ENCODE data around the gene AARS2. TPM values are rescaled to one million over a fixed set of nuclear protein-coding genes. Genes with fewer than 3 reads are reported as not detected.
"Not testable (repeated sequence)": the region's sequence is repeated elsewhere in the genome, so short reads cannot be mapped to it uniquely, and the experiment has no call there.

AARS2 gene
- total RNA-seq (2014; rRNA removed; shearing (Covaris generic)), result 33.8 and 41.5 TPM in 2 replicates

DNA sequence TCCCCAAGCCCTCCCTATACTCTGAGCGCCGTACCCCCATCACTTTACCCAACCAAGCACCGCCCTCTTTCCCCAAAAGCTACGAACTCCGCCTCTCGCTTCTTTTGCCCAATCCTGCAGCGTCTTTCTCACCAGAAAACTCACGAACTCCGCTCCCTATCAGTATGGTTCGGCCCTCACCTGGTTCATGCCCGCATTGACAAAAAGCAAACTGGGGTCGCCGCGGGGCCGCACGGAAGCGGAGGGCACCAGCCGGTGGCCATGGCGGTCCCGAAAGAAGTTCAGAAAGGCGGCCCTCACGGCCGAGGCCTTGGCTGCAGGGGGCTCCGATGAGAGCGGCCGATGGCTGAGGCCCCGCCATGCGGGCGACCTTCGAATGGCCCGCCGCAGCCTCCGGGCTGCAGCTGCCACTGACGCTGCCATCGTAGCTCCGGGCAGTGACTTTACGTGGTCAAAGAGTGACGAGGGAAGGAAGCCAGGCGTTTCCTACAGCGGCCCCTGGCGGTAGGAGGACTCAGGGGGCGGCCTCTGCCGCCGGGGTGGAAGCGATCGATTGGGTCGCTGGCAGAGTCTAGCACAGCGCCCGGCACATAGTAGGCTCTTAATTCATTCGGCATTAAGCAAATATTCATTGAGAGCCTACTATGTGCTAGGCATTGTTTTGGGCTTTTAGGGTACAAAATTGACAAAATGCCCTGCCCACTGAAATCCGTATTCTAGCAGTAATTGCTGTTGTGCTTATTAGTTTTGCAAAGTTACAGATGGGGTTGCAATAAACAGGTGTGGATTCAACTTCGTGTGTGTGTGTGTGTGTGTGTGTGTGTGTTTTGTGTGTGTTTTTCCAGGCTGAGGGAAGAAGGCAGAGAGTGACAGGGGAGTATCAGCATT, at the start of gene AARS2:
Gene AARS2 (minus strand): TSS at position 447 of the 888 bp plus-strand sequence. CDS start 24 bp downstream, at position 423.
- peak; percentile 87 for DNase-seq (ENCODE audit: low spot score)
- in situ Hi-C loops (cut with HindIII; ENCODE audit: low sequenced_read_pairs), result no loop called here

DNA sequence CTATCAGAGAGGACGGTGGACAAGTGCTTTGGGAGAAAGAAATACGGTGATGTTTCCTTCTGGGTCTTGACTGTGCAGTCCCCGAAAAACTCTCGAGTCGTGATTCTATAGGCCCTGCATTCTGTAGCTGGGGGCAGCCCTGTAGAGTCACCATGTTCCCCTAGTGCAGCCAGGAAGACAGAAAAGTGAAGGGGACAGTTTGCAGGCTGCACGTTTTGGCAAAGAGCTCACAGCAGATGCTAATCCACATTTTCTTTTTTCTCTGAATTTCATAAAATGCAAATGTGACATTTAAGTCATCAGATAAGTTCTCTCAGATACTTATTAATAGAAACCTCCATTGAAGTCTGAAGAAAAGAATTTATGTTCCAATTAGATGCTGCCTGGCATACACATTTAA, 48.8 kb upstream of the AARS2 start:
- in situ Hi-C loops (cut with HindIII; ENCODE audit: low sequenced_read_pairs), result no loop called here

DNA sequence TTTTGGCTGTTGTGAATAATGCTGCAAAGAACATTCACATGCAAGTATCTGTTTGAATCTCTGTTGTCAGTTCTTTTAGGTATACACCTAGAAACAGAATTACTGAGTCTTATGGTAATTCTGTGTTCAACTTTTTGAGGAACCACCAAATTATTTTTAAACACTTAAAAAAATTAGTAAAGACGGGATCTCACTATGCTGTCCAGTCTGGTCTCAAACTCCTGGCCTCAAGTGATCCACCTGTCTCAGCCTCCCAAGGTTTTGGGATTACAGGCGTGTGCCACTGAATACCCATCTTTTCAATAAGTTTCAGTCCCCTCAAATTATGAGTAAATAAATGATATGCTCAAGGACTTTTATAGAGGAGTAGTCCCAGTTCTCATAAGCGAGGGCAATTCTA, 46.8 kb upstream of the AARS2 start:
- in situ Hi-C loops (cut with HindIII; ENCODE audit: low sequenced_read_pairs), result no loop called here
- no peak for DNase-seq (ENCODE audit: low spot score)

More for the DNA sequence above, 48.8 kb upstream of the AARS2 start:
- DNase-seq (ENCODE audit: low spot score), result no peak

DNA sequence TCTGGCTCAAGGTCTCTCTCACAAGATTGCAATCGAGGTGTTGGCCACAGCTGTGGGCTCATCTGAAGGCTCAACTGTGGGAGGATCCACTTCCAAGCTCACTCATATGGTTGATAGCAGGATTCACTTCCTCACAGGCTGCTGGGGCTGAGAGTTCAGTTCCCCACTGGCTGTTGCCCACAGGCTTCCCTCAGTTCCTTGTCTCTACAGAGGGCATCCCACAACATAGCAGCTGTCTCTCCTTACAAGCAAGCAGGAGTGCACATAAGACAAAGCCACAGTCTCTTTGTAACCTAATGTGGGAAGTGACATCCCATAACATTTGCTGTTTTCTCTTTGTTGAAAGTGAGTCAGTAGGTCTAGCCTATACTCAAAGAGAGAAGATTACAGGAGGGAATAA, 43.3 kb upstream of the AARS2 start:
- in situ Hi-C loops (cut with HindIII; ENCODE audit: low sequenced_read_pairs), result no loop called here
- no peak for DNase-seq (ENCODE audit: low spot score)

DNA sequence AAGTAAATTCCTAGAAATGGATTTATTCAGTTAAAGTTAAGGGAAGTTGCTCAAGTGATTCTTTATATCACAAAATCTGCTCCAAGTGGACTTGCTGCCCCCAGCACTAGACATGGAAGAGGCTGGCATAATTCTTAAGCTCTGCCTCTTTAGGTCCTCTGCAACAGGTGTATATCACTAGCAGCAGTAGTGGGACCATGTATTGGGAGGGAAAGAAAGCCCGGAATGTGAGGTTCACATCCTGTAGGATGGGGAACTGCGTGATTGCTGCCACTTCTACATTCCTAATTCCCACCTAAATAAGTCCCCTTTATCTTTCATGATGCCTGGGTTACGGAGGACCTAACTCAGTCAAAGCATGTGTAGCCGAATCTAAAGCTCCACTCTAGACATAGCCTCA, 42.5 kb upstream of the AARS2 start:
- in situ Hi-C loops (cut with HindIII; ENCODE audit: low sequenced_read_pairs), result no loop called here
- DNase-seq (ENCODE audit: low spot score), result no peak

DNA sequence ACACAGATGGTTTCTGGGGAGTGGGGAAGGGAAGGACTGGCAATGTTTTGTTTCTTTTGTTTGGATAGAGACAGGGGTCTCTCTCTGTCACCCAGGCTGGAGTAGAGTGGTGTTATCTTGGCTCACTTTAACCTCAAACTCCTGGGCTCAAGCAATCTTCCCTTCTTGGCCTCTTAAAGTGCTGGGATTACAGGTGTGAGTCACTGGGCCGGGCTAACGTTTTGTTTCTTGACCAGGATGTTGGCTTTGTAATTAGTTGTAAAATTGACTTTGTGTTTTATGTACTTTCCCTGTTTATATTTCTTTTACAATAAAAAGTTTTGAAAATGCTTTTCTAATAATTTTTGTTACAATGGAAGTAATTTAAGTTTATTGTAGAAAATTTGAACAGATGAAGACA, 40.2 kb upstream of the AARS2 start:
- DNase-seq (ENCODE audit: low spot score), result no peak
- in situ Hi-C loops (cut with HindIII; ENCODE audit: low sequenced_read_pairs), result no loop called here

DNA sequence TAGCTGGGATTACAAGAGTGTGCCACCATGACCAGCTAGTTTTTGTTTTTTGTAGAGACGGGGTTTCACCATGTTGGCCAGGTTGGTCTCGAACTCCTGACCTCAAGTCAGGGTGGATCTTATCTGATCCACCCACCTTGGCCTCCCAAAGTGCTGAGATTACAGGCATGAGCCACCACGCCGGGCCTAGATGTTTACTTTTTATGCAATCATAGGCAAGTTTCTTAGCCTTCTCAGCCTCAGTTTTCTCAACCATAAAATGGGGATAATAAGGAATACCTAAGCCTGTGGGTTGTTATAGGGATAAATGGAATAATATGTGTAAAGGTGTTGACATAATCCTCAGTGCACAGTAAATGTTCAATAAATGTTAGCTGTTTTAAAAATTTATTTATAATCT, 39.1 kb upstream of the AARS2 start:
- in situ Hi-C loops (cut with HindIII; ENCODE audit: low sequenced_read_pairs), result no loop called here
- DNase-seq (ENCODE audit: low spot score), result no peak

DNA sequence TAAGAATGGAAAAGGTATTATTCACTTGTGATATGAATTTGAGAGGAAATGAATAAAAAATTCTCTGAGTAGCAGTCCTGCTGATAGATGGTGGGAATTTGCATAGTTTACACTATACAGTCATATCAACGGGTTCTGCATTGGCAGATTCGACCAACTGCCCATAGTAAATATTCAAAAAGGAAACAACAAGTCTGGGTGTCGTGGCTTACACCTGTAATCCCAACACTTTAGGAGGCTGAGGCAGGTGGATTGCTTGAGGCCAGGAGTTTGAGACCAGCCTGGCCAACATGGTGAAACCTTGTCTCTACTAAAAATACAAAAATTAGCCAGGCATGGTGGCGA, 37.5 kb upstream of the AARS2 start:
- DNase-seq (ENCODE audit: low spot score); in situ Hi-C loops (cut with HindIII; ENCODE audit: low sequenced_read_pairs): not testable (repeated sequence)

DNA sequence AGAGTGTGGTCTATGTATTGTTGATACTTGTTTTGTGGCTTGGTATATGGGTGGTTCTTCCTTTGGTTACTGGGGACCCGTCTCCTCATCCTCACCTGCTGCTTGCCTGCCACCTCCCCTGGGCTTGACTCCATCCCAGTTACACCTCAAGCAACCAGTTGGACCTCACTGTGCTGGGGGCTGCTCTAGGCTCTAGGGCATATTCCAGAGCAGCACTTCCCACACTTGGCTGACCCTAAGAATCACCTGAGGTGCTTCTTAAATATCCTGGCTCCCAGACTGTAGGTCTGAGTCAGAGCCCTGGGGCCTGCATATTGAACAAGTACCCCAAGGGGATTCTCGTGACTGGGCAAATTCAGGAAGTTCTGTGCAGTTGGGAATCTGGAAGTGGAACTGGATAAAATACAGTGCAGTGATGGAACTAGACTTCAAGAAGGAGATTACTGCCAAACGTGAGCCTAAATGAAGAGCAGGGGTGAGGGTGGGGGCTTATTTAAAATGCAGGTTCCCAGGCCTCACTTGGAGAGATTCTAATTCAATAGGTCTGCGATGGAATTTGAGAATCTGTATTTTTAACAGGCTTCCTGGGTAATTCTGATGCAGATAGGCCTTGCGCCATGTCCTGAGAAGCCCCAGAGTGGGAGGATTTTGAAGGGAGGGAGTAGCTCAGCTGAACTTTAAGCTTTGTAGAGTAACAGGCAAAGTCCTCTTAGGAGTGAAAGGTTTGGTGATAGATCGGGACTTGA, 36.9 kb upstream of the AARS2 start:
- in situ Hi-C loops (cut with HindIII; ENCODE audit: low sequenced_read_pairs), result no loop called here
- DNase-seq (ENCODE audit: low spot score), result no peak

DNA sequence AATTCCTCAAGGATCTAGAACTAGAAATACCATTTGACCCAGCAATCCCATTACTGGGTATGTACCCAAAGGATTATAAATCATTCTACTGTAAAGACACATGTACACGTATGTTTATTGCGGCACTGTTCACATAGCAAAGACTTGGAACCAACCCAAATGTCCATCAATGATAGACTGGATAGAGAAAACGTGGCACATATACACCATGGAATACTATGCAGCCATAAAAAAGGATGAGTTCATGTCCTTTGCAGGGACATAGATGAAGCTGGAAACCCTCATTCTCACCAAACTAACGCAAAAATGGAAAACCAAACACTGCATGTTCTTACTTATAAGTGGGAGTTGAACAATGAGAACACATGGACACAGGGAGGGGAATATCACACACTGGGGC, 33.7 kb upstream of the AARS2 start:
- DNase-seq (ENCODE audit: low spot score); in situ Hi-C loops (cut with HindIII; ENCODE audit: low sequenced_read_pairs): not testable (repeated sequence)

DNA sequence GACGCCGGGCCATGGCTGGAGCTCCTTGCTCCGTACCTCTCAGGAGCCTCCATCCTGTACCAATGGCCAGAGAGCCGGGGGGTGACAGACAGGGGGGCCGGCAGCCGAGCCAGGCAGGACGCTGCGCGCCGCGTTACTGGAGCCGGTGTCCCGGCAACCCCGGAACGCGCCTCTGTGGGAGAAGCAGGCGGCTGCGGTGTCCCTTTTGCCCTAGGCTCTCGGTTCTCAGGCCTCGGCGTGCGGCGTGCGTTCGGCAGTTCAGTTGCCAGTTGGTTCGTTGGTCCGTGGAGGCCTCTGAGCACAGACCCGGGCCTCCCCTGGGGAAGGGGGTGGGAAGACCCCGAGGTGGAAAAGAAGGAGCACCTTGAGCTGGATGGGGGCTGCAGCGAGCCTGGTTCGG, 29.3 kb upstream of the AARS2 start, which contains the start of gene SPATS1:
Gene SPATS1 (plus strand): TSS at position 162 of the 400 bp plus-strand sequence. CDS start 446 bp downstream, outside the sequence.
- in situ Hi-C loops (cut with HindIII; ENCODE audit: low sequenced_read_pairs), result no loop called here
- peak; percentile 3 for DNase-seq (ENCODE audit: low spot score)

DNA sequence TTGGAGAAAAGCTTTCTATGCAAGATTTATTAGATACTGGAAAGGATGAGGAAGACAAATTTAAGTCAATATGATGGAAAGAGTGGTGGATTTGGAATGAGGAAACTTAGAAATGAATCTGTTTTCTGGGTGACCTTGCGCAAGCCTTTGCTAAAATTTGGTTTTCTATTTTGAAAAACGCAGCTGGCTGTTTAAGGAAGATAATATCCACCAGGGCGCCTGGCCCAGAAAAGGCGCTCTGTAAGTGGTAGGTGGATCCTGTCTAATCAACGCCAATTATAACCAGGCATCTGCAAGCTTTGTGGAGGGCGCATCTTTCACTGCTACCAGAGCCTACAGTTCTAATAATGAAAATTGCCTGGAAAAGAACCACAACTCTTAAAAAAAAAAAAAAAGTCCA, 28.9 kb upstream of the AARS2 start:
- DNase-seq (ENCODE audit: low spot score), result no peak
- in situ Hi-C loops (cut with HindIII; ENCODE audit: low sequenced_read_pairs), result no loop called here

DNA sequence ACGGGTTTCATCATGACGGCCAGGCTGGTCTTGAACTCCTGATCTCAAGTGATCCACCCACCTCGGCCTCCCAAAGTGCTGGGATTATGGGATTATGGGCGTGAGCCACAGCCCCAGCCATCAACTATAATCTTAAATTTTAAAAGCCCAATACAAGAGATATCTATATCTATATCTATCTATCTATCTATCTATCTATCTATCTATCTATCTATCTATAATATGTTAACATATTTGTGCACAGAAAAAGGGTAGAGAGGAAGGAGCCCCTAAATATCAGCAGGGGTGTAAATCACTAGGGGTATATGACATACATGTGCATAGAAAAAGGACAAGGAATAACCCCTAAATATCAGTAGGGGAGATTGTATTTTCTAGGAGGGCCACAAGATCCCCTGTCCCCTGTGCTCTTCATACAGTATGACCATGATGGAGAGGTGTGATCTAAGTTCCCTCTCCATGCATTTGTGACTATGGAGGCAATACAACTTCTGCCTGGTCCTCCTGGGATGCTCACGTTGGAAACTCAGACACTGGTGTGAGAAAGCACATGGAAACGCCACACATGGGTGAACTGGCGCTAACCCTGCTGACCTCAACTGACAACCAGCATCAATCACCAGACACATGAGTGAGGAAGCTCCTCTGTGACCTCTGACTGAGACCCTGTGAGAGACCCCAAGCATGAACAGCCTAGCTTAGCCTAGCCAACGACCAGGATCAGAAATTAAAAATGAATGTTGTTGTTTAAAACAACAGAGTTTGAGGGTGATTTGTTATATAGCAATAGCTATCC, 28.1 kb upstream of the AARS2 start:
- DNase-seq (ENCODE audit: low spot score), result no peak
- in situ Hi-C loops (cut with HindIII; ENCODE audit: low sequenced_read_pairs), result no loop called here

DNA sequence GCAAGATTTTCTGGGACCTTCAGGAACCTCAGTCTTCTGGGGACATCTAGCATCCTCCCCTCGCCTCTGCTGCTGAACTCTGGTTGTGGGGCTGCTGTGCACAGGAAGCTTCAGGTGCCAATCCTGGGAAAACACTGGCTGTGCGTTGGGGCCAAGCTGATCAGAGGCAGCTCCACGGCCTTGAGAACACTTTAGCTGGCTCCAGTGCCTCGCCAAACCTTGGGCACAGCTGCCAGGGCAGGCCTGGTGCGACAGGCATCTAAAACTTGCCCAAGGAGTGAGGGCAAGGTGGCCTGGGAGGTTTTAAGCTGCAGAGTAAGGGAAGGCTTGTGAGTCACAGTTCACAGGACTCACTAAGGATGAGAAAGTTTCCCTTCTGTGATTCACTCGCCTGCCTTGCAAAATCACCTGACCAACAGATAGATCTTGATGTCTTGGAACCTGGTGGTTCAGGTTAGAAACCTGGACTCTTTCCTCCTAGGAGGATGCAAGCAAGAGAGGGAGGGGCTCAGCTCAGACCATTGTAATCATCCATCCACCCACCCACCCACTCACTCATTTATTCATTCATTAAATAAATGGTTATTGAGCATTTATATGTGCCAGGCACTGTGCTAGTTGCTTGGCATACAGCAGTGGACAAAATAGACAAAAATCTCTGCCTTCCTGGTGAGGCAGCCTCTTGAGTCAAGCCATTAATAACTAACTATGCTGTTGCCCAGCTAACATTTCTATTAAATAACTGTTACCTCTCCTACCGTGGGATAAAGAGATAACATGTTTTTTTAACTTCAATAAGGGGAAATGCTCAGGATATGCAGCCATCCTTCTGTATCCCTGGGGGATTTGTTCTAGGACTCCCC, 26.8 kb upstream of the AARS2 start:
- DNase-seq (ENCODE audit: low spot score), result no peak
- in situ Hi-C loops (cut with HindIII; ENCODE audit: low sequenced_read_pairs), result loop anchor here (5.0 kb wide), 1 partner anchor 83 kb away; the partner anchor contains the start of gene SLC35B2

DNA sequence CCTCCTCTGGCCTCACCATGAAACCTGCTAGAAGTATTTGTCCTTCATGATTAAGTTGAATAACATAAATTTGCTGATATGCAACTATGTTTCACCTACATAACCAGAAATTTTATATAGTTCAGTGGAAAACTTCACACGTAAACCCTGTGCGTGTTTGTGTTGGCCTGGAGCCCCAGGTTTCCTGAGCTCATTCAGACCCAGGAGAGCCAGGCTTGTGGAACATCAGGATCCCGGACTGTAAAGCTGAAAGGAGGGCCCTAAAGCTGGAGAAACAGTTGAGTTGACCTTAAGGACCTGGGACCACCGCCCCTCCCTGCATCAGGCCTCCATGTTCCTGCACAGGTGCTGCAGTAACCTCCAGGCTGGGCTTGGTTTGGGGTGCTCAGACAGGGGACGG, 26.2 kb upstream of the AARS2 start:
- in situ Hi-C loops (cut with HindIII; ENCODE audit: low sequenced_read_pairs), result loop anchor here (5.0 kb wide), 1 partner anchor 82 kb away; the partner anchor contains the start of gene SLC35B2
- no peak for DNase-seq (ENCODE audit: low spot score)

DNA sequence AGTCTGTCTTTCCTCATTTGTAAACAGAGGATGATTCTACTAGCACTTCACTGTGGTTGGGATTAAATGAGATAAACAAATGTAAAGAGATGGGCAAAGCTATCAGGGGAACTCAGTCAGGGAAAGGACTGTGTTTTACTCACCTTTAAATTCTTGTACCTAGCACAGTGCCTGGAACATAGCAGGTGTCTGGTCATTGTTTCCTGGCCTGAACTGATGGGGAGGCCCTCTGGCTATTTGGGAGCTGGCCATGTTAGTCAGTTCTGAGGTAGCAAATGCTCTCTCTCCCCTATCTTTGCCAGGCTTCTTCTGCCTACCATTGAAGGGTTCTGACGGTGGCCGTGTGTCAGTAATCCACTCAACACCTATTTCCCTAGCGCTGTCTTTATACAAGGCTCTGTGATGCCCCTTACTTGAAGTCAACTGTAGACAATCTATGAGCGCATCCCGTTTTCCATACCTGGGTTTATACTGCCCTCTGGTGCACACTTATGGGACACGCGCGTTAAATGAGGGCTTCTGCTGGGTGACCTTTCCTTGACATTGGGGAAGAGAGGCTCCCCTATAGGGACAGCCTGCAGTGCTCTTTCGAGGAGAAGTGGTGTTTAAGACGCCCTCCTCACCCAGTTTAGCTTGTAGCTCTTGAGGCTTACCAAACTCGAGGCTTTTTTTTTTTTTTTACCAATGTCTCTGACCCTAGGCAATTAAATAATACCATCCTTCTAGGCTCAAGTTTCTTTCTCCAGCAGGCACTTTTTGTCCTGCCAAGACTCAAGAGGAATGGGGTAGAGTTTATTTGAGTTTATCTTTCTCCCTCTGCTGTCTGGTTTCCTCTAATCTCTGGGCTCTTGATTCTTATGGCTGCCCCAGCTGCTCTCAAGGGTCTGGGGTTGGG, 25.3 kb upstream of the AARS2 start:
- DNase-seq (ENCODE audit: low spot score), result peak; percentile 88
- in situ Hi-C loops (cut with HindIII; ENCODE audit: low sequenced_read_pairs), result loop anchor here (5.0 kb wide), 1 partner anchor 81 kb away; the partner anchor contains the start of gene SLC35B2

DNA sequence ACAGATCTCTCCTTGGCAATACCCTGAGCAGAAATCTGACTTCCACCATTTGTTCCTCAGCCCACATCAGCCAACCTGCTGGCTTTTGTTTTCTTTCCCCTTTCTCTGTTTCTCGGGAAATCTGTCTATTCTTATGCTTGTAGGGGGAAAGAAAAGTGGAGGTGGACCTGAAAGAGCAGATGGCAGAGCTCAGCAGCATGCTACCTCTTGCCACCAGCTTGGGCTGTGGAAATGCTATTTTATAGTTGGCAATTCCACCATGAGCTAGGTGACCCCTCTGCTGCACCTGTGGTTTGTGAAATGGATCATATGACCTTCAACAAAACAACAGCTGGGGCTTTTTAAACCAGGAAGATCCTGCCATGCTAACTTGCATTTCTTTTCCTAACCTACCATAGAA, 22.5 kb upstream of the AARS2 start:
- peak; percentile 79 for DNase-seq (ENCODE audit: low spot score)
- in situ Hi-C loops (cut with HindIII; ENCODE audit: low sequenced_read_pairs), result loop anchor here (5.0 kb wide), 1 partner anchor 78 kb away; the partner anchor contains the start of gene SLC35B2

Measured in G401 (cell line).